Activated CD8-positive, alpha-beta T cell treated with anti-CD3 and anti-CD28 coated beads for 36 hours (primary cell): ENCODE data around the gene FN3KRP. TPM values are rescaled to one million over a fixed set of nuclear protein-coding genes. Genes with fewer than 3 reads are reported as not detected.
A peak's percentile ranks its signal among the peaks of the same experiment; 100 is the strongest.

Experiments used
- ATAC-seq: fragments of 200-7000 bp; cut with Tn5 transposase; one replicate; pipeline ENCODE4 v1.10.0; 2021; ENCODE audit warnings: mild to moderate bottlenecking, moderate library complexity
- CTCF ChIA-PET: fragments of 350-600 bp; sonication (Branson Sonifier 250); formaldehyde crosslinking; loops from one replicate; lab custom pipeline; 2021; ENCODE audit warnings: antibody characterized with exemption; lab: Charles Lee
- POLR2A ChIA-PET: fragments of 350-600 bp; sonication (Branson Sonifier 250); formaldehyde crosslinking; loops from one replicate; lab custom pipeline; 2021; ENCODE audit warnings: antibody characterized with exemption; lab: Charles Lee
- DNase-seq: peaks from one replicate; pipeline ENCODE4 v3.0.0-alpha.2; 2020
- H3K27ac Mint-ChIP-seq: one replicate; pipeline ENCODE4 v1.8.0; 2021; ENCODE audit warnings: mild to moderate bottlenecking, mixed read lengths
- H3K27me3 Mint-ChIP-seq: one replicate; pipeline ENCODE4 v1.8.0; 2021; ENCODE audit warnings: mixed read lengths
- H3K36me3 Mint-ChIP-seq: one replicate; pipeline ENCODE4 v1.8.0; 2021; ENCODE audit warnings: low read depth, mixed read lengths
- H3K4me1 Mint-ChIP-seq: one replicate; pipeline ENCODE4 v1.8.0; 2021; ENCODE audit warnings: low read depth, mixed read lengths
- H3K4me3 Mint-ChIP-seq: one replicate; pipeline ENCODE4 v1.8.0; 2021; ENCODE audit warnings: mild to moderate bottlenecking, moderate library complexity, mixed read lengths
- H3K9me3 Mint-ChIP-seq: one replicate; pipeline ENCODE4 v1.8.0; 2021; ENCODE audit warnings: mixed read lengths
- intact Hi-C: fragments of 100-400 bp; cut with micrococcal nuclease; formaldehyde crosslinking; loops from one replicate; pipeline ENCODE4 v1.10.0; 2022
- total RNA-seq, 2 experiments: library from RNA; stranded (reverse); gene quantifications; one replicate each; pipeline ENCODE4 v1.2.3, GENCODE V29; 2021
- TF ChIP-seq, protein P1 (sequence below): fragments of 200-600 bp; IDR thresholded peaks from one replicate; pipeline ENCODE4 v1.8.0; 2022; ENCODE audit warnings: antibody characterized with exemption, mild to moderate bottlenecking

Gene FN3KRP
- total RNA-seq, 2 experiments from 2014 or later = 28.3 to 32.8 TPM

DNA sequence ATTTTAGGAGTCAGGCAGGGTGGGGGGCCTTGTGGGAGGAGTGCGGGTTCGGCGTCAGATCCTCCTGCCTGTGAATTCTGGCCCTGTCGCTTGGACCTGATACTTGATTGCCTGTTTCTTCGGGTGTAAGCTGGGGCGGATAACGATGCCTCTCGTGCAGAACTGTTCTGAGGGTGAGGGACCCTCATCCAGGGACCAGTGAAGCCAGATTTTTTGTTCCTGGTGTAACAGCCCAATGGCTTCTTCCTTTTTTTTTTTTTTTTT, 36.6 kb downstream of the FN3KRP start:
- TF ChIP-seq, protein P1, sequence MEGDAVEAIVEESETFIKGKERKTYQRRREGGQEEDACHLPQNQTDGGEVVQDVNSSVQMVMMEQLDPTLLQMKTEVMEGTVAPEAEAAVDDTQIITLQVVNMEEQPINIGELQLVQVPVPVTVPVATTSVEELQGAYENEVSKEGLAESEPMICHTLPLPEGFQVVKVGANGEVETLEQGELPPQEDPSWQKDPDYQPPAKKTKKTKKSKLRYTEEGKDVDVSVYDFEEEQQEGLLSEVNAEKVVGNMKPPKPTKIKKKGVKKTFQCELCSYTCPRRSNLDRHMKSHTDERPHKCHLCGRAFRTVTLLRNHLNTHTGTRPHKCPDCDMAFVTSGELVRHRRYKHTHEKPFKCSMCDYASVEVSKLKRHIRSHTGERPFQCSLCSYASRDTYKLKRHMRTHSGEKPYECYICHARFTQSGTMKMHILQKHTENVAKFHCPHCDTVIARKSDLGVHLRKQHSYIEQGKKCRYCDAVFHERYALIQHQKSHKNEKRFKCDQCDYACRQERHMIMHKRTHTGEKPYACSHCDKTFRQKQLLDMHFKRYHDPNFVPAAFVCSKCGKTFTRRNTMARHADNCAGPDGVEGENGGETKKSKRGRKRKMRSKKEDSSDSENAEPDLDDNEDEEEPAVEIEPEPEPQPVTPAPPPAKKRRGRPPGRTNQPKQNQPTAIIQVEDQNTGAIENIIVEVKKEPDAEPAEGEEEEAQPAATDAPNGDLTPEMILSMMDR = no peak
- no peaks in the 10 kb centered on the region for H3K27me3 Mint-ChIP-seq
- H3K36me3 Mint-ChIP-seq = peaks cover 19% of the 10 kb centered on the region
- H3K4me3 Mint-ChIP-seq = peak overlapping the region; percentile 86
- intact Hi-C loops = loop anchor here (10.0 kb wide), 1 partner anchor 88 kb away; no protein-coding TSS in a partner anchor
- no peak overlapping the region for H3K27ac Mint-ChIP-seq
- peaks cover 23% of the 10 kb centered on the region for H3K4me1 Mint-ChIP-seq
- CTCF ChIA-PET = interaction anchor here (1.2 kb wide), 1 partner anchor 13 kb away, joined by 4 read pairs; no protein-coding TSS in a partner anchor
- no peak for ATAC-seq
- H3K9me3 Mint-ChIP-seq = no peaks in the 10 kb centered on the region
- POLR2A ChIA-PET = no interaction called here
- DNase-seq = no peak

DNA sequence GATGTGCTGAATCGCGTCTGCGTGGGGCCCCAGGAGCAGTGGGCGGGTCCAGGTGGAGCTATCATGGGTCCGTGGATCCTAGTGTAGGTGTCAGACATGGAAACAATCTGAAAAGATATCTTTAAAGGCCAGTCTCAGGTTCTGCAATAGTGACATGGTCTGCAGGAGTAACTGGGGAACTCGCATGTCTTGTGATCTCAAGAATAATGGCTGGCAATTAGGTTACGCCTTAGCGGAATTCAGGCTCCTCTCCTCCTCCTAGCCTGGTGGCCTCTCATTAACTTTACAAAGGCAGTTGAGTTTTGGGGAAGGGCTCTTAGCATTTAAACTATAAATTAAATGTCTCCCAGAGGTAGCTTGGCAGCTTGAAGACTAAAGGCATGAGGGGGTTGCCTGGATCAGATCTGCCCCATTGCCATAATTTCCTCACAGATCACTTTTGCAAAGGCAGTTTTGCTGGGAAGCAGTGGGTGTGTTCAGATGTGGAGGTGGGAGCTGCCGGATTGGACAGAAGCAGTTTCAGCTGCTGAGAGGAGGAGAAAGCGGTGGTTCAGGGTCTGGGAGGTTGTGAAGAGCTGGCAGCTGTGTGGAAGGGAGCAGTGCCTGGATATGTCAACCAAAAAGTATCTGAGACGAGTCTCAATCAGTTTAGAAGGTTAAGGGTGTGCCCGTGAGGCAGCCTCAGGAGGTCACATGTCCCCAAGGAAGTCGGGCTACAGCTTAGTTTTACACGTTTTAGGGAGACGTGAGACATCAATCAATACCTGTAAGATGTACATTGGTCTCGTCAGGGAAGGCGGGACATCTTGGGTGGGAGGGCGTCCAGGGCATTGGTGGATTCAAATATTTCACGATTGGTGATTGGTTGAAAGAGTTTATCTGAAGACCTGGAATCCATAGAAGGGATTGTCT, 38.0 kb downstream of the FN3KRP start:
- DNase-seq = peak; percentile 16
- H3K4me1 Mint-ChIP-seq = peaks cover 23% of the 10 kb centered on the region
- intact Hi-C loops = loop anchor here (10.0 kb wide), 1 partner anchor 90 kb away; no protein-coding TSS in a partner anchor
- no peaks in the 10 kb centered on the region for H3K9me3 Mint-ChIP-seq
- ChIA-PET CTCF (interaction anchor here (1.5 to 2.5 kb wide), 2 partner anchors 21 to 85 kb away, joined by 3 to 12 read pairs; no protein-coding TSS in a partner anchor), POLR2A (no interaction called here)
- no peaks in the 10 kb centered on the region for H3K27me3 Mint-ChIP-seq
- TF ChIP-seq, protein P1 = no peak
- no peak overlapping the region for H3K27ac Mint-ChIP-seq
- no peak overlapping the region for H3K4me3 Mint-ChIP-seq
- peaks cover 20% of the 10 kb centered on the region for H3K36me3 Mint-ChIP-seq
- ATAC-seq = no peak

DNA sequence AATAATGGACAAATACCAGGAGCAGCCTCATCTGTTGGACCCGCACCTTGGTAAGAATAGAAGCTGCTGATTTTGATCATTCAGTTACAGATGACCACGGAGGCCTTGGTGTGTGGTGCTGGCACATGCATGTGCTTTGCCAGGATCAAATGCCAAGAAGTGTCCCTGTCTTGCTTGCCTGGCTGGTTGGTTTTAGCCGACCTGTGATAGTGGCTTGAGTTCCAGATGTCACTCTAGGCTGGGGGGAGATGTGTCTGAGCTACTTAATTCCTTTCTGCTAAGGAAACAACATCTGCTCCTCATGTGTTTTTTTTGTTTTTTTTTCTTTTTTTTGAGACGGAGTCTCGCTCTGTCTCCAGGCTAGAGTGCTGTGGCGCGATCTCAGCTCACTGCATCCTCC, 39.7 kb downstream of the FN3KRP start:
- H3K27me3 Mint-ChIP-seq = no peaks in the 10 kb centered on the region
- DNase-seq (no peak), ATAC-seq (no peak)
- peaks cover 24% of the 10 kb centered on the region for H3K36me3 Mint-ChIP-seq
- H3K4me1 Mint-ChIP-seq = peaks cover 23% of the 10 kb centered on the region
- H3K9me3 Mint-ChIP-seq = no peaks in the 10 kb centered on the region
- intact Hi-C loops = loop anchor here (10.0 kb wide), 1 partner anchor 91 kb away; no protein-coding TSS in a partner anchor
- TF ChIP-seq, protein P1 = no peak
- POLR2A ChIA-PET = interaction anchor here (0.8 kb wide), 1 partner anchor 87 kb away, joined by 3 read pairs; no protein-coding TSS in a partner anchor
- CTCF ChIA-PET = interaction anchor here (1.4 to 2.5 kb wide), 3 partner anchors 19 to 88 kb away, joined by 3 to 12 read pairs (median 4); no protein-coding TSS in a partner anchor
- no peak overlapping the region for H3K27ac Mint-ChIP-seq
- H3K4me3 Mint-ChIP-seq = no peak overlapping the region

DNA sequence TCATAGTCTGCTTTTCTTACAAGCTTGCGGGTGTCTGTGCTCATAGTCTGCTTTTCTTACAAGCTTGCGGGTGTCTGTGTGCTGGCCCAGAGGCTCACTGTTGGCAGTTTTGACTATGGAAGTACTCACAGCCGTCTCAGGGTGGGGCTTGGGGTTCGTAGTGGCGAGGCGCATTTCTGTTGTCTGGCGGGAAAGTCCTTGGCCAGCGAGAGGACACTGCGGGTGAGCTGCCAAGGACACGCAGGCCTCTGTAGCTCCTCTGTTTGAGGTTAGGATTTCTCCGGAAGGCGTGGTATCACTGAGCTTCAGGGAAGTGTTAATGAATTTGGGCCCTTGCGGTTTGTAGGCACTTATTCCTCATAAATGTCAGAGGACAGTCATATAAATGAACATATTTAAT, 48.9 kb downstream of the FN3KRP start:
- H3K27ac Mint-ChIP-seq = no peak overlapping the region
- ChIA-PET CTCF (interaction anchor here (1.2 to 3.7 kb wide), 6 partner anchors 10 to 102 kb away, joined by 3 to 17 read pairs (median 6); partner anchors contain the start of gene FN3KRP), POLR2A (interaction anchor here (1.1 kb wide), 1 partner anchor 16 kb away, joined by 3 read pairs; no protein-coding TSS in a partner anchor)
- ATAC-seq = no peak
- TF ChIP-seq, protein P1 = no peak
- H3K9me3 Mint-ChIP-seq = no peaks in the 10 kb centered on the region
- H3K4me3 Mint-ChIP-seq = no peak overlapping the region
- intact Hi-C loops = no loop called here
- no peak for DNase-seq
- no peaks in the 10 kb centered on the region for H3K27me3 Mint-ChIP-seq
- peaks cover 34% of the 10 kb centered on the region for H3K36me3 Mint-ChIP-seq
- H3K4me1 Mint-ChIP-seq = peaks cover 10% of the 10 kb centered on the region
